Right cardiac atrium (tissue), 5 donors: Measurements from ENCODE around the gene DTWD2. TPM values are rescaled to one million over a fixed set of nuclear protein-coding genes. Genes with fewer than 3 reads are reported as not detected.
A peak's percentile ranks its signal among the peaks of the same experiment; 100 is the strongest.

Source experiments
- ATAC-seq, 2 donors: fragments of 200-7000 bp; cut with Tn5 transposase; one replicate each; pipeline versions ENCODE4 v1.8.0 to v1.9.1; 2020; ENCODE audit warnings: moderate library complexity in 2 of 2, mild to moderate bottlenecking in 1 of 2
- DNase-seq, 3 donors: peaks; one replicate each; pipeline ENCODE4 v3.0.0-alpha.2; 2020
- H3K27ac ChIP-seq: one replicate; pipeline ENCODE4 v1.5.1; 2013; ENCODE audit warnings: mild to moderate bottlenecking, low read length, control low read depth, moderate library complexity
- H3K27me3 ChIP-seq: one replicate; pipeline ENCODE4 v1.6.1; 2013; ENCODE audit not compliant: control insufficient read depth, insufficient read depth
- H3K4me1 ChIP-seq: one replicate; pipeline ENCODE4 v1.6.1; 2013; ENCODE audit warnings: low read length; ENCODE audit not compliant: control insufficient read depth, insufficient read depth
- H3K4me3 ChIP-seq: one replicate; pipeline ENCODE4 v1.5.1; 2013; ENCODE audit warnings: low read length, control low read depth
- H3K9me3 ChIP-seq: one replicate; pipeline ENCODE4 v1.6.1; 2013; ENCODE audit warnings: low read length; ENCODE audit not compliant: control insufficient read depth
- WGBS: extraction: QIAGEN DNeasy Blood & Tissue Kit; methylation state at CpG from one replicate; pipeline ENCODE4 v1.1.7; 2013; 5-methylcytosine and 5-hydroxymethylcytosine counted together
- intact Hi-C, 4 donors: fragments of 100-400 bp; cut with DNase I; formaldehyde crosslinking; loops; one replicate each; pipeline versions ENCODE4 v1.11.0 to v1.14.0; 2022 to 2023
- polyA plus RNA-seq: library from polyadenylated mRNA; stranded (reverse); fragments of 200-250 nt; gene quantifications from one replicate; pipeline ENCODE4 v1.2.3, GENCODE V29; 2013
- total RNA-seq, 4 donors: library from RNA; stranded (reverse); fragmentation: NEBNext Ultra II Directional; extraction: Animal tissue kit (Norgen Biotek cat#: 25700); gene quantifications; one replicate each; pipeline ENCODE4 v1.2.1, GENCODE V29; 2021
- donor health status: healthy with polysubstance abuse.
- donor health status: DM: no; HTN: yes; CAD: no.
- donor health status: DM: no; HTN: no; CAD: no.
- donor health status: DM: no; HTN: yes; CAD: no; lungs with severe emphysema.
- donor health status: DM: yes; HTN: yes; CAD: no.

Gene DTWD2
- total and polyA plus RNA-seq, 5 donors, result 6.1 to 11.5 (median 8.6) TPM

- DNase-seq, result no peak
- Histone ChIP-seq H3K27ac (no peak overlapping the region), H3K27me3 (no peaks in the 10 kb centered on the region), H3K9me3 (no peaks in the 10 kb centered on the region), H3K4me3 (no peak overlapping the region), H3K4me1 (no peaks in the 10 kb centered on the region)
- intact Hi-C loops, result no loop called here
- no peak for ATAC-seq
- WGBS, result 88% methylated on average over 4 of the region's 4 CpGs
Measured at GRCh38 chr5:118806571-118806970, 181.8 kb downstream of the DTWD2 start.

- 68% methylated on average over 2 of the region's 2 CpGs for WGBS
- no peaks in the 10 kb centered on the region for H3K27me3 ChIP-seq
- ATAC-seq (no peak), DNase-seq (no peak)
- no peak overlapping the region for H3K4me3 ChIP-seq
- H3K9me3 ChIP-seq, result no peaks in the 10 kb centered on the region
- H3K4me1 ChIP-seq, result no peaks in the 10 kb centered on the region
- intact Hi-C loops, result no loop called here
- no peak overlapping the region for H3K27ac ChIP-seq
Measured at GRCh38 chr5:118802335-118802734, 186.0 kb downstream of the DTWD2 start.

- Histone ChIP-seq H3K4me1 (no peaks in the 10 kb centered on the region), H3K9me3 (no peaks in the 10 kb centered on the region), H3K27ac (no peak overlapping the region), H3K4me3 (no peak overlapping the region), H3K27me3 (no peaks in the 10 kb centered on the region)
- 80% methylated on average over 3 of the region's 3 CpGs for WGBS
- DNase-seq (no peak), ATAC-seq (no peak)
- intact Hi-C loops, result no loop called here
Measured at GRCh38 chr5:118796081-118796480, 192.3 kb downstream of the DTWD2 start.

GRCh38 chr5:118794281-118794680 is 194.1 kb downstream of the DTWD2 start:
- Histone ChIP-seq H3K27me3 (no peaks in the 10 kb centered on the region), H3K27ac (no peak overlapping the region), H3K4me1 (peaks cover 2% of the 10 kb centered on the region), H3K9me3 (no peaks in the 10 kb centered on the region), H3K4me3 (no peak overlapping the region)
- ATAC-seq (no peak), DNase-seq (no peak)
- intact Hi-C loops, result loop anchor here in 1 of 4 donors (5.0 kb wide), 1 partner anchor 1337 kb away; no protein-coding TSS in a partner anchor
- 87% methylated on average over 3 of the region's 3 CpGs for WGBS

- no peak overlapping the region for H3K27ac ChIP-seq
- intact Hi-C loops, result loop anchor here in 1 of 4 donors (5.0 kb wide), 1 partner anchor 1336 kb away; no protein-coding TSS in a partner anchor
- H3K4me1 ChIP-seq, result peaks cover 2% of the 10 kb centered on the region
- no peaks in the 10 kb centered on the region for H3K9me3 ChIP-seq
- WGBS, result 29% methylated on average over 2 of the region's 2 CpGs
- ATAC-seq (no peak), DNase-seq (no peak)
- no peak overlapping the region for H3K4me3 ChIP-seq
- no peaks in the 10 kb centered on the region for H3K27me3 ChIP-seq
Measured at GRCh38 chr5:118793652-118794051, 194.7 kb downstream of the DTWD2 start.

- Histone ChIP-seq H3K4me1 (peaks cover 2% of the 10 kb centered on the region), H3K4me3 (no peak overlapping the region), H3K9me3 (no peaks in the 10 kb centered on the region), H3K27ac (no peak overlapping the region), H3K27me3 (no peaks in the 10 kb centered on the region)
- DNase-seq (no peak), ATAC-seq (no peak)
- intact Hi-C loops, result loop anchor here in 1 of 4 donors (5.0 kb wide), 1 partner anchor 1336 kb away; no protein-coding TSS in a partner anchor
- 70% methylated on average over 3 of the region's 3 CpGs for WGBS
Measured at GRCh38 chr5:118793091-118793490, 195.3 kb downstream of the DTWD2 start.

- H3K27me3 ChIP-seq, result no peaks in the 10 kb centered on the region
- peak overlapping the region; percentile 27 for H3K27ac ChIP-seq
- H3K4me1 ChIP-seq, result peaks cover 2% of the 10 kb centered on the region
- 33% methylated on average over 7 of the region's 7 CpGs for WGBS
- intact Hi-C loops, result loop anchor here in 1 of 4 donors (5.0 kb wide), 1 partner anchor 1335 kb away; no protein-coding TSS in a partner anchor
- no peaks in the 10 kb centered on the region for H3K9me3 ChIP-seq
- peak in 1 of 3 donors; percentile 14 for DNase-seq
- peak; percentile 87 to 93 for ATAC-seq
- peak overlapping the region; percentile 20 for H3K4me3 ChIP-seq
Measured at GRCh38 chr5:118791926-118792734, 196.2 kb downstream of the DTWD2 start.

- H3K27me3 ChIP-seq, result no peaks in the 10 kb centered on the region
- no peak for ATAC-seq
- DNase-seq, result no peak
- no peak overlapping the region for H3K27ac ChIP-seq
- H3K4me3 ChIP-seq, result no peak overlapping the region
- no peaks in the 10 kb centered on the region for H3K9me3 ChIP-seq
- peaks cover 2% of the 10 kb centered on the region for H3K4me1 ChIP-seq
- intact Hi-C loops, result no loop called here
Measured at GRCh38 chr5:118789366-118789765, 199.0 kb downstream of the DTWD2 start.

GRCh38 chr5:118788351-118788750 is 200.0 kb downstream of the DTWD2 start:
- ATAC-seq, result no peak
- peaks cover 2% of the 10 kb centered on the region for H3K4me1 ChIP-seq
- no peaks in the 10 kb centered on the region for H3K9me3 ChIP-seq
- no peak overlapping the region for H3K4me3 ChIP-seq
- no peaks in the 10 kb centered on the region for H3K27me3 ChIP-seq
- 91% methylated on average over 2 of the region's 2 CpGs for WGBS
- intact Hi-C loops, result no loop called here
- DNase-seq, result no peak
- no peak overlapping the region for H3K27ac ChIP-seq
